GM19328 (cell line): ENCODE results near the gene MORC4.

Experiments used
- ATAC-seq: cut with Tn5 transposase; IDR thresholded peaks from one replicate; pipeline ENCODE4 v1.9.1; 2021; ENCODE audit warnings: mild to moderate bottlenecking, moderate library complexity; ENCODE audit not compliant: unreplicated experiment

MORC4 gene

GRCh38 chrX:106917830-106918500 is 82.0 kb downstream of the MORC4 start:
- no peak for ATAC-seq

- ATAC-seq: no peak
Measured at GRCh38 chrX:106912864-106913263, 87.1 kb downstream of the MORC4 start.

GRCh38 chrX:106906361-106906760 is 93.7 kb downstream of the MORC4 start:
- no peak for ATAC-seq

- no peak for ATAC-seq
Measured at GRCh38 chrX:106905064-106905708, 94.8 kb downstream of the MORC4 start.

GRCh38 chrX:106903856-106904528 is 96.0 kb downstream of the MORC4 start:
- no peak for ATAC-seq

GRCh38 chrX:106903291-106903824 is 96.7 kb downstream of the MORC4 start, which contains the start of gene RIPPLY1:
RIPPLY1 (minus strand) TSS chrX:106903341; CDS start chrX:106903287, 54 bp downstream.
- ATAC-seq: no peak

GRCh38 chrX:106902684-106903083 is 97.3 kb downstream of the MORC4 start:
- no peak for ATAC-seq

GRCh38 chrX:106901781-106902219 is 98.2 kb downstream of the MORC4 start:
- no peak for ATAC-seq

- ATAC-seq: no peak
Measured at GRCh38 chrX:106901341-106901740, 98.7 kb downstream of the MORC4 start.

GRCh38 chrX:106899841-106900240 is 100.2 kb downstream of the MORC4 start:
- no peak for ATAC-seq

- no peak for ATAC-seq
Measured at GRCh38 chrX:106899276-106899675, 100.7 kb downstream of the MORC4 start.

GRCh38 chrX:106898462-106898861 is 101.5 kb downstream of the MORC4 start:
- ATAC-seq: peak; percentile 56

- no peak for ATAC-seq
Measured at GRCh38 chrX:106897259-106897658, 102.8 kb downstream of the MORC4 start.

- ATAC-seq: no peak
Measured at GRCh38 chrX:106894978-106895452, 105.0 kb downstream of the MORC4 start.

GRCh38 chrX:106894392-106894909 is 105.6 kb downstream of the MORC4 start:
- peak; percentile 50 for ATAC-seq

GRCh38 chrX:106891762-106892460 is 108.1 kb downstream of the MORC4 start:
- no peak for ATAC-seq
